ENCODE measurements around the gene HOXB2. TPM values are rescaled to one million over a fixed set of nuclear protein-coding genes. Genes with fewer than 3 reads are reported as not detected.

The HOXB2 gene
- total and polyA plus RNA-seq, 2 donors (not counting 1 experiment from before 2014, with no cell fraction given): 6.1 to 9.2 TPM

GRCh38 chr17:48559122-48559839 is 14.4 kb upstream of the HOXB2 start:
- Mint-ChIP-seq H3K4me3 (no peak overlapping the region), H3K27me3 (peaks cover 33% of the 10 kb centered on the region), H3K4me1 (peaks cover 4% of the 10 kb centered on the region), H3K27ac (no peak overlapping the region), H3K9me3 (ENCODE audit: insufficient read depth) (no peaks in the 10 kb centered on the region)
- TF ChIP-seq CTCF (IDR thresholded peaks at IDR 0.05): no peak
- no peak for TF ChIP-seq EZH2 (IDR thresholded peaks at IDR 0.05; ENCODE audit: borderline replicate concordance, insufficient read depth, low read depth, low read length, poor library complexity, severe bottlenecking)
- Histone ChIP-seq H3K9me3 (ENCODE audit: control extremely low read depth in 1 of 3, control insufficient read depth in 2 of 3, insufficient read depth in 1 of 3, low read length in 2 of 3) (peaks cover 0 to 5% (median 0%) of the 10 kb centered on the region in 3 donors), H3K36me3 (replicated peaks in 1 of 2; ENCODE audit: control extremely low read depth in 1 of 2, control insufficient read depth in 1 of 2, extremely low read depth in 1 of 2, insufficient read depth in 2 of 2, low read length in 1 of 2) (no peaks in the 10 kb centered on the region), H2AFZ (ENCODE audit: insufficient read depth, low read depth, low read length, poor library complexity, severe bottlenecking) (no peak overlapping the region), H3K9ac (ENCODE audit: low read length) (no peak overlapping the region), H3K4me1 (ENCODE audit: control insufficient read depth in 2 of 2, insufficient read depth in 2 of 2, low read length in 2 of 2) (peaks cover 0 to 4% of the 10 kb centered on the region in 2 donors), H3K27ac (ENCODE audit: low read length in 2 of 2) (no peak overlapping the region), H3K4me2 (replicated peaks; ENCODE audit: low read depth, low read length, poor library complexity, severe bottlenecking) (no peak overlapping the region), H3K79me2 (ENCODE audit: control insufficient read depth, insufficient read depth, low read length) (no peaks in the 10 kb centered on the region), H3K27me3 (replicated peaks in 1 of 4; ENCODE audit: control extremely low read depth in 1 of 4, control insufficient read depth in 3 of 4, insufficient read depth in 4 of 4, low read length in 3 of 4) (peaks cover 0 to 41% (median 12%) of the 10 kb centered on the region in 4 experiments), H3K4me3 (ENCODE audit: control extremely low read depth in 1 of 5, extremely low read depth in 1 of 5, insufficient read depth in 1 of 5, low read depth in 2 of 5, low read length in 4 of 5) (no peak overlapping the region), H4K20me1 (ENCODE audit: control insufficient read depth, insufficient read depth, low read length, poor library complexity, severe bottlenecking) (no peaks in the 10 kb centered on the region)
- DNase-seq (no peak), ATAC-seq (ENCODE audit: low read depth) (no peak)
- CTCF ChIA-PET: no interaction called here
- POLR2A ChIA-PET: no interaction called here
- 96% methylated on average over 11 of the region's 16 CpGs for WGBS (ENCODE audit: insufficient coverage)
- intact Hi-C loops (cut with micrococcal nuclease): no loop called here

- CTCF ChIA-PET: no interaction called here
- no peak overlapping the region for H3K27ac Mint-ChIP-seq
These were observed 13.9 kb upstream of the HOXB2 start for GRCh38 chr17:48558831-48559121.

More at GRCh38 chr17:48558831-48559121, 13.9 kb upstream of the HOXB2 start:
- POLR2A ChIA-PET: no interaction called here
- Mint-ChIP-seq H3K4me1 (peaks cover 4% of the 10 kb centered on the region), H3K27me3 (peaks cover 33% of the 10 kb centered on the region), H3K4me3 (no peak overlapping the region), H3K9me3 (ENCODE audit: insufficient read depth) (no peaks in the 10 kb centered on the region)
- Histone ChIP-seq H3K27ac (ENCODE audit: low read length in 2 of 2) (no peak overlapping the region), H3K9me3 (ENCODE audit: control extremely low read depth in 1 of 3, control insufficient read depth in 2 of 3, insufficient read depth in 1 of 3, low read length in 2 of 3) (peaks cover 0 to 5% (median 0%) of the 10 kb centered on the region in 3 donors), H3K4me3 (ENCODE audit: control extremely low read depth in 1 of 5, extremely low read depth in 1 of 5, insufficient read depth in 1 of 5, low read depth in 2 of 5, low read length in 4 of 5) (no peak overlapping the region), H2AFZ (ENCODE audit: insufficient read depth, low read depth, low read length, poor library complexity, severe bottlenecking) (no peak overlapping the region), H3K4me2 (replicated peaks; ENCODE audit: low read depth, low read length, poor library complexity, severe bottlenecking) (no peak overlapping the region), H3K9ac (ENCODE audit: low read length) (no peak overlapping the region), H3K4me1 (ENCODE audit: control insufficient read depth in 2 of 2, insufficient read depth in 2 of 2, low read length in 2 of 2) (peaks cover 0 to 4% of the 10 kb centered on the region in 2 donors), H3K36me3 (replicated peaks in 1 of 2; ENCODE audit: control extremely low read depth in 1 of 2, control insufficient read depth in 1 of 2, extremely low read depth in 1 of 2, insufficient read depth in 2 of 2, low read length in 1 of 2) (no peaks in the 10 kb centered on the region), H3K27me3 (replicated peaks in 1 of 4; ENCODE audit: control extremely low read depth in 1 of 4, control insufficient read depth in 3 of 4, insufficient read depth in 4 of 4, low read length in 3 of 4) (peaks cover 0 to 42% (median 12%) of the 10 kb centered on the region in 4 experiments), H3K79me2 (ENCODE audit: control insufficient read depth, insufficient read depth, low read length) (no peaks in the 10 kb centered on the region), H4K20me1 (ENCODE audit: control insufficient read depth, insufficient read depth, low read length, poor library complexity, severe bottlenecking) (no peaks in the 10 kb centered on the region)
- ATAC-seq (ENCODE audit: low read depth) (no peak), DNase-seq (no peak)
- WGBS (ENCODE audit: insufficient coverage): 93% methylated on average over 2 of the region's 2 CpGs
- TF ChIP-seq CTCF (IDR thresholded peaks at IDR 0.05): no peak
- TF ChIP-seq EZH2 (IDR thresholded peaks at IDR 0.05; ENCODE audit: borderline replicate concordance, insufficient read depth, low read depth, low read length, poor library complexity, severe bottlenecking): no peak
- intact Hi-C loops (cut with micrococcal nuclease): no loop called here
